GM19023 (cell line): ENCODE results near the gene PSMF1.
"Not testable (repeated sequence)": the region's sequence is repeated elsewhere in the genome, so short reads cannot be mapped to it uniquely, and the experiment has no call there.

ENCODE experiments used
- ATAC-seq: cut with Tn5 transposase; IDR thresholded peaks from one replicate; pipeline ENCODE4 v1.9.1; 2021; ENCODE audit warnings: mild to moderate bottlenecking, moderate library complexity; ENCODE audit not compliant: unreplicated experiment

PSMF1 gene

GRCh38 chr20:1212023-1212422 lies 93.6 kb downstream of the PSMF1 start:
- no peak for ATAC-seq

- ATAC-seq, result no peak
Observed at GRCh38 chr20:1212607-1213396, 94.4 kb downstream of the PSMF1 start.

GRCh38 chr20:1214838-1215261 lies 96.4 kb downstream of the PSMF1 start:
- no peak for ATAC-seq

- no peak for ATAC-seq
Observed at GRCh38 chr20:1215386-1216170, 97.2 kb downstream of the PSMF1 start.

GRCh38 chr20:1216527-1217427 lies 98.4 kb downstream of the PSMF1 start:
- not testable (repeated sequence) for ATAC-seq
